VCaP (cell line): ENCODE results near the gene ZFPM1.
"Not testable (repeated sequence)": the region's sequence is repeated elsewhere in the genome, so short reads cannot be mapped to it uniquely, and the experiment has no call there.

ENCODE experiments used
- H3K27ac ChIP-seq: fragments of 450-650 bp; 2 replicates; pipeline ENCODE4 v1.5.1; 2017
- TF ChIP-seq, protein P1 (sequence below): fragments of 450-650 bp; conservative IDR thresholded peaks from 2 replicates; pipeline ENCODE4 v1.5.1; 2017; ENCODE audit warnings: mild to moderate bottlenecking, moderate library complexity

The ZFPM1 gene

DNA sequence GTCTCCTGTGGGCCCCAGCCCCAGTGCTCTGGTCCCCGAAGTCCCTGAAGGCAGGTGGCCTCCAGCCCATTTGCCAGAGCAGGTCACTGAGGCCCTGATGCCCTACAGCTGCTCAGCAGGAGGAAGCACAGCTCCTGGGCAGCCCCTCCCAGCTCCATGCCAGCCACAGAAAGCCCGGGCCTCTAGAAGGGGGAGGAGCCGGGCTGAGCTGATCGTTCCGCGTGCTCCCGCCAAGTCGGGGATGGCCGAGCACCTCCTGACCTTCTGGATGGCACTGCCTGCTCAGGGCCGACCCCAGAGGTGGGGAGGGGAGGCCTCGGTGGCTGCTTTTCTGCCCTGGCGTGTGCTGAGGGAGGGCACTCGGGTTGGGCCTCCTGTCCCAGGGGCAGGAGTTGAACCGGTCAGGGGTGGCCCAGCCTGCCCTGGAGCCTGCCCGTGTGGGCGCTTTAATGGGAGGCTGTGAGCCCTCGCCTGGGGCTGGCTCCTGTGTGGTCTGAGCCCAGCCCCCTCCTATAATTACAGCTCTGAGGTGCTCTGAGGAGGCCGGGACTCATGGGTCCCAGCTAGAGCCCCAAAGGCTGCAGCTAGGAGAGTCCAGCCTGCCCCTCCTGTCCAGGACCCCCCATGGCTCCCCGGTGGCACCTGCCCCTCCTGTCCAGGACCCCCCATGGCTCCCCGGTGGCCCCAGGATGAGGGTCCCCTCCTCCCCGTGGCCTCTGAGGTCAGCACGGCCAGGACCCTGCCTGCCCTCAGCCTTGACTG lies 29.7 kb downstream of the ZFPM1 start:
- no peak overlapping the region for H3K27ac ChIP-seq
- TF ChIP-seq, protein P1, sequence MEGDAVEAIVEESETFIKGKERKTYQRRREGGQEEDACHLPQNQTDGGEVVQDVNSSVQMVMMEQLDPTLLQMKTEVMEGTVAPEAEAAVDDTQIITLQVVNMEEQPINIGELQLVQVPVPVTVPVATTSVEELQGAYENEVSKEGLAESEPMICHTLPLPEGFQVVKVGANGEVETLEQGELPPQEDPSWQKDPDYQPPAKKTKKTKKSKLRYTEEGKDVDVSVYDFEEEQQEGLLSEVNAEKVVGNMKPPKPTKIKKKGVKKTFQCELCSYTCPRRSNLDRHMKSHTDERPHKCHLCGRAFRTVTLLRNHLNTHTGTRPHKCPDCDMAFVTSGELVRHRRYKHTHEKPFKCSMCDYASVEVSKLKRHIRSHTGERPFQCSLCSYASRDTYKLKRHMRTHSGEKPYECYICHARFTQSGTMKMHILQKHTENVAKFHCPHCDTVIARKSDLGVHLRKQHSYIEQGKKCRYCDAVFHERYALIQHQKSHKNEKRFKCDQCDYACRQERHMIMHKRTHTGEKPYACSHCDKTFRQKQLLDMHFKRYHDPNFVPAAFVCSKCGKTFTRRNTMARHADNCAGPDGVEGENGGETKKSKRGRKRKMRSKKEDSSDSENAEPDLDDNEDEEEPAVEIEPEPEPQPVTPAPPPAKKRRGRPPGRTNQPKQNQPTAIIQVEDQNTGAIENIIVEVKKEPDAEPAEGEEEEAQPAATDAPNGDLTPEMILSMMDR = no peak

DNA sequence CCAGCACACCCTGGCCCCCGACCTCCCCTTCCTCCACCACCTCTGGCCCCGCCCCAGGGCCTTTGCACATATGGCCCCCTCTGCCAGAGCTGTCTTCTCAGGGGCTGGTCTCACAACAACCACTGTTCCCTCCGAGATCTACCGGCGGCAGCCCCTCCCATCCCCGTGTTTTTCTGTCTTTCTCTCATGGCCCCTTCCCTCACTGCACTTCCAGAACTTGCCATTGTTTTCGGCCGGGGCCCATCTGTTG lies 30.2 kb downstream of the ZFPM1 start:
- H3K27ac ChIP-seq = no peak overlapping the region
- TF ChIP-seq, protein P1 = no peak

DNA sequence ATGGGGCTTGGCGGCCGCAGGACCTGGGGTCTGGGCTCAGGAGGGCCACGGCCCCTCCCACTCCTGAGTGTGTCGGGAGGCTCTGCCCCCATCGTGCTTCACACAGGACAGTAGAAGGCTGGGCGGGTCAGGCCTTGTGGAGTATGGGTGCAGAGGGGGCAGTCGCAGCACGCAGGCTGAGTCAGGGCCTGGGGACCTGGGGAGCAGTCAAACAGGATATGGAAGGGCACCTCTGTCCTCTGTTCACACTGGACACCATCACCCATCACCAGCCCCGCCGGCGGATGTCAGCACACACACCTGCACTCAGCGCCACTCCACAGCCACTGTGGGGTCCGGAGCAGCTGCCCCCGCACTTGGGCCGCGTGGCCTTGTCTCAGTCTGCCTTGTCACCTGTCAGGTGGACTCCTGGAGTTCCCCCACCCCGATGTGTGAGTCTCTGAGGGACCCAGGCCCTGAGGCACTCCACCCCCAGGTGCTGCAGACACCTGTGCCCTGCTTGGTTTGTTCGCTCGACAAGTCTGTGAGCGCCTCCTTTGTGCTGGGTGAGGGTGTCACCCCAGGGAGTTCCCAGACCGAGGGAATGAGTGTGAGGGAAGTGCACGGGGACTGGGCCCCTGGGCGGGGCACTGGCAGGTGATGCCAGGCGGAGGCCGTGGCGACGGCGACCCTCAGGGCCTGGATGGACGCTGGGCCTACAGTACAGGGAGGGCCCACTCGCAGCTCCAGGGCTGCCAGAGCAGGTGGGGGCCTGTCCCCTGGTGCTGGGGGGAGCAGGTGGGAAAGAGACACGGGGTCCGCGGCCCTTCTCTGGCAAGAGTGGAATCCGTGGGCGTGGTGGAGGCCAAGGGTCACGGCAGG lies 31.7 kb downstream of the ZFPM1 start:
- TF ChIP-seq, protein P1 = no peak
- H3K27ac ChIP-seq = no peak overlapping the region

DNA sequence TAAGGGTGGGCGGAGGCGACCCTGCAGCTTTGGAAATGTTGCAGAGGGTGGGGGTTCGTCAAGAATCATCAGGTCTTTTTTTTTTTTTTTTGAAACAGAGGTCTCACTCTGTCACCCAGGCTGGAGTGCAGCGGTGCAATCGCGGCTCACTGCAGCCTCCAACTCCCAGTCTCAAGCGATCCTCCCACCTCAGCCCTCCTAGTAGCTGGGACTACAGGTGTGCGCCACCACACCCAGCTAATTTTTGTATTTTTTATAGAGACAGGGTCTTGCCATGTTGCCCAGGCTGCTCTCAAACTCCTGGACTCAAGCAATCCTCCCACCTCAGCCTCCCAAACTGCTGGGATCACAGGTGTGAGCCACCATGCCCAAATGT lies 32.3 kb downstream of the ZFPM1 start:
- H3K27ac ChIP-seq = not testable (repeated sequence)

DNA sequence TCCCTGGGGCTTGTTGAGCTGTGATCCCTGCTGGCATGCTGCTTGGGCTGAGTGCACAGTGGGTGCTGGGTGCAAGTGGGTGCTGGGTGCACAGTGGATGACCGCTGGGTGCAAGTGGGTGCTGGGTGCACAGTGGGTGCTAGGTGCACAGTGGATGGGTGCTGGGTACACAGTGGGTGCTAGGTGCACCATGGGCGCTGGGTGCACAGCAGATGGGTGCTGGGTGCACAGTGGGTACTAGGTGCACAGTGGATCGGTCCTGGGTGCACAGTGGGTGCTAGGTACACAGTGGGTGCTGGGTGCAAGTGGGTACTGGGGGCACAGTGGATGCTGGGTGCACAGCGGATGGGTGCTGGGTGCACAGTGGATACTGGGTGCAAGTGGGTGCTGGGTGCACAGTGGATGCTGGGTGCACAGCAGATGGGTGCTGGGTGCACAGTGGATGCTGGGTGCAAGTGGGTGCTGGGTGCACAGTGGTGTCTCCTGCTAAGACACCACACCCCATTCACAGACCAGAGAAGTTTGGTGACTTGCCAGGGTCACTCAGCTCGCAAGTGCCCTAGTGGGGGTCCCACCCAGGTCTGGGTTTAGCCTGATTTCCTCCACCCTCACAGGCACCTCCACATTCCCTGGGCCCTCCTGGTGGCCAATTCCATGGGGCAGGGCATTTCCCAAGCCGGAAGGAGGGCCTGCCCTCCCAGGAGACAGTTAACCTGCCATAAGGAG lies 33.5 kb downstream of the ZFPM1 start:
- TF ChIP-seq, protein P1 = no peak
- no peak overlapping the region for H3K27ac ChIP-seq

DNA sequence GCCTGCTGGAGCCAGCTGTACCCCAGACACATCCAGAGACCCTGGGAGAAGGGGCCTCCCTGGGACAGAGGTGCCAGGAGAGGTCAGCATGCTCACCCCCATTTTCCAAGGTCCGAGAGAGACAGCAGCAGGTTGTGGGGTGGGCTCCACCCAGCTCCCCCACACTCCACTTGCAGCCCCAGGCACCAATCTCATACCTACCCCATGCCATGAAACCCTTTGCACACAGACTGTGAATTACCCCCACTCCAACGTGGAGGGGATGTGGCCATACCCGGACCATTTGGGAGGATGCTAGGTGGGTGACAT lies 34.0 kb downstream of the ZFPM1 start:
- TF ChIP-seq, protein P1 = no peak
- no peak overlapping the region for H3K27ac ChIP-seq

DNA sequence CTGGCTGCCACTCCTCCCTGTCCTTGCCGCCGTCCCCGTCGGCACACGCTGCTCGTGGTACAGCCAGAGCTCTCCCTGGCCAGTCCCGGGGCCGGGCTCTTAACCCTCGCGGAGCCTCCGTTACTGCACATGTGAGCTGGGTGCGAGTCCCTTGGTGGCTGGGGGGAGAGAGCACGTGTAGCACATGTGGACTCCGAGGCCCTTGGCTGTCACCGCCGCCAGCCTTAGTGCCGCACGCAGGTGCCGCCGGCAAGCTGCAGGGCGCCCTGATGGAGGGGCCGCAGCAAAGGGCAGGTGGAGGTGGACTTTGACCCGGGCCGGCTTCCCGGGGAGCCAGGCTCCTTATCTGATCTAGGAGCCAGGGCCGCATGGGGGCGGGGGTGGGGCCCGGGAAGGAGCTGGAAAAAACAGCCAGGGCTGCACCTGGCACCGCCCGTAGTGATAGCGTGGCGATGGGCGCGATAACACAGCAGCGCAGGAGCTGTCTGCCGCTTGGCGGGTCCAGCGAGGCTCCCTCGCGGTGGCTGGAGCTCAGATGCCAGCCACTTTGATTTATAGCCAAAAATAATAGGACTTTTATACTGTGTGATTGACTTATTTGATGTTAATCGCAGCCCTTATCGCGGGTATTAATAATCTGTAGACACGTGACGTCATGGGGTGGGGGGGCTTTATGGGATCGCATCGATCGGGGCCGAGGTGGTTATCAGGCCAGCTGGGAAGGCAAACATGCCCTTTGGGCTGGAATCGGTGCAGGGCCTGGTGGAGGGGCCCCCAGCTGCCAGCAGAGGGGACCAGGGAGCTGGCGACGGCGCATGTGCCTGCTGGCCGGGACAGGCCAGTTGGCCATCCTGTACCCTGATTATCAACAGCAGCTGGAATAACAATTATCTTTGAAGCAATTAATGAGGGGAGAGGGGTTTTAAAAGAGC lies 35.1 kb downstream of the ZFPM1 start:
- peak overlapping the region; percentile 34 for H3K27ac ChIP-seq
- TF ChIP-seq, protein P1 = no peak
